HG03571 (cell line): ENCODE data around the gene HIVEP1.

Source experiments
- ATAC-seq: cut with Tn5 transposase; IDR thresholded peaks from one replicate; pipeline ENCODE4 v1.9.1; 2021; ENCODE audit not compliant: unreplicated experiment

HIVEP1 gene

GRCh38 chr6:11992086-11992485 is 20.0 kb upstream of the HIVEP1 start:
- ATAC-seq = no peak

- ATAC-seq = no peak
Measured at GRCh38 chr6:11994875-11995461, 17.1 kb upstream of the HIVEP1 start.

GRCh38 chr6:11996751-11997150 is 15.4 kb upstream of the HIVEP1 start:
- ATAC-seq = no peak

- no peak for ATAC-seq
Measured at GRCh38 chr6:11999246-11999645, 12.9 kb upstream of the HIVEP1 start.

- ATAC-seq = no peak
Measured at GRCh38 chr6:12000174-12000573, 11.9 kb upstream of the HIVEP1 start.

- ATAC-seq = no peak
Measured at GRCh38 chr6:12001004-12001705, 11.0 kb upstream of the HIVEP1 start.

DNA sequence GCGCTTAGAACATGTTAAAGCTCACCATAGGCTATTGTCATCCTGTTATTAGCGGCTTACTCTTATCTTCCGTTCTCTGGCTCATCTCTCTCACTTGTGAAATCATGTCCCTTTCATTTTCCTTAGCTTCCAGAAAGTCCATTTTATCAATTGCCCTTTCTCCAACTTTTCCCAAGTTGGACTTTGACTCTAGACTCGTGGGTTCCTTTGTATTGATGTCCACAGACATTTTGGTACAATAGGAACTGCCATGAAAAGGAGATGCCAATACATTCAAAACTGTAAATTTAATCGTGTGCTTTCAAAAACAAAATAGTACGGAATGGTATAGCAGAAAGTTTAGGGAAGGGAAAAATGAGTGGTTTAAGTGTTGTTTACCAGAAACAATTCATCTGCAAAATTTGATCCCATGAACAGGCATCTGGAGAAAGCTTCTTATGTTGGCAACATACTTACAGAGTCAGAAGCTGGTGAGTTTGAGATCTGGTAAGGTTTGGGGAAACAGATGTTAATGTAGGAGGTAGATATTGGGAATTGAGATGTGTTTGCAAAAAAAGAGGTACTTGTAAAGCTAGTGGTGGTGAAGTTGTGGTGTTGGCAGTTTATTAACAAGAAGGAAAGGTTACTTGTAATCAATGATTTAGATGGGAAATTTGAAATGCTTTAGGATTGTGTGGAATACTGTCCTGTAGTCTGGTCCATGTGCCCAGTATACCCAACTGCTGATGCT is 10.2 kb upstream of the HIVEP1 start:
- ATAC-seq = no peak

GRCh38 chr6:12007473-12007872 is 4.6 kb upstream of the HIVEP1 start:
- no peak for ATAC-seq

DNA sequence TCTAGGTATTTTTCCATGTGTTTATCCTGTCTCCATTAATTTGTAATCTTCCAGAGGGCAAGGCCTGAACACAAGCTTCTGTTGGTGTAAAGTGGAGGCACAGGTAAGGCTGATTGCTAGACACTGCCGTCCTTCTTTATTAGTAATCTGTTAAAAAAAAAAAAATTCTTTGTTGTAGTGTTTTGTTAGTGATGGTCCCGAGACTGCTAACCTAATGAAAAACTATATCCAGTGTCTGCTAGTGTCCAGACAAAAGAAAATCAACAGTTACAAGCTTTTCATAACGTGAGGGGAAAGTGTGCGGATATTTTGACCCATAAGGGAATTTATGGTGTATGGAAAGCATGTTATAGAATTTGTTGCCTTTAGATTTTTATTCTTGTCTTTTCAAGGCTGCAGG is 4.2 kb upstream of the HIVEP1 start:
- no peak for ATAC-seq

DNA sequence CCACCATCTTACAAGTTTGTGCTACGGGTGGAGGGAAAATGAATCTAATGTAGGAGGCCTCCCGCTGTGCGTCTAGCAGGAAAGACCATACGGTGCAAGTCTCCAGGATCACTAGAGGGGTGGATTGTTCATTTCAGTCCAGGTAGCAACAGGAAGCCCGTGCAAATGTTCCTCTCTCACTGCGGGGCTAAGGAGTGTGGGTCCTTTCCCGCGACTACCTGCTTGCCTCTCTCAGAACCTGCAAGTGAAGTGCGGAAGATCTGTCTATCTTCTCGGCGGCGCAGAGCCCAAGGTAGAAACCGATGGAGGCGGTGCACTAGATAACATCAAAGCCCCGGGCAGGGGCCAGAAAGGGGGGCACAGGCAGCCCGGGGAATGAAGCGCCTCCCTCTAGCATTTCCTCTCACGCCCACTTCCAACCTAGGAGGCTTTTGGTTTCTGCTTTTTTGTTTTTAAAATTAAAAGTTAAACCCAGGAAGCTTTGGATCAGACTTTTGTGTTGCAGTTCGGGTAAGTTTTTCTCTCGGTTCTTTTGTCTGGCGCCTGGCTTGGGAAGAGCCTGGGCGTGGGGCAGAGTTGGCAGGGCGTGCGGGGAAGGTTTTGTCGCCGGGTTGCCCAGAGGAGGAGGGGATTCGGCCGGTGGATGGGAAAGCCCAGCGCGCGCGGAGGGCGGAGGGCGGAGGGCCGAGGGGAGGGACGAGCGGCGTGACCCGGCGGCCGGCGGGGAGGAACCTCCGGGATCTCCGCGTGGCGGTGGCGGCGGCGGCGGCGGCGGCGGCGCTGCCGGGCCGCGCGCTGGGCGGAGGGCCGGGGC is 3.5 kb upstream of the HIVEP1 start:
- peak; percentile 31 for ATAC-seq

GRCh38 chr6:12009180-12009685 is 2.9 kb upstream of the HIVEP1 start:
- ATAC-seq = no peak

DNA sequence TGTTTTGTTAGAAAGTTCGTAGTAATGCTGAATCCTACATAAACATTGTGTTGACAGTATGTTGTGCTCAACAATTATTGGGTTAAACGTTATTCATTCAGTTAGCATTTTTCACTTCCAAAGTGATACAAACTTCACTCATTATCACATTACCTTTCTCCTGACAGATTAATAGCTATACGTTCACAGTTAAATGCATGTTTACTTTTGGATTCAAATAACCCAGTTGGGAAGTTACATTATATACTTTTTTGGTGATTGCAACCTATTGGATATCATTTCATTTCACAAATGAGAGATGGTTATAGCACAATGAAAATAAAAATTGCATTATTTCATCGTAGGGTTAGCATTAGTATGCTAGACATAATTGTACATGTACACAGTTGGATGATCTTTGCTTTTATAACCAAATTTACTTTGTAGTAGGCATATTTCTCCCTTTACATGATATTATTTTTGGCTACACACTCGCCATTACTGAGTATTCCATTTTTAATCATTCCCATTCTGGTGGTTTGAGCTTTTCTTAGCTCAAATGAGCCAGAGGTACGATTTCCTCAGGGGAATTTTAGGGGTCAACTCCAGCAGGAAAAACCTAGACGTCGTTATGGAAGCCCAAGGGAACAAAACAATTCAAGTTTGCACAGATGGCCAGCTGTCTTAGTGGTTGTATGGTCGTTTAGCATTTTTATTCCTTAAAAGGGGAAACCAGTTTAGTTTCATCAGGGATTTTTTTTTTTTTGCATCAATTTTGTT is 2.1 kb upstream of the HIVEP1 start:
- ATAC-seq = no peak

DNA sequence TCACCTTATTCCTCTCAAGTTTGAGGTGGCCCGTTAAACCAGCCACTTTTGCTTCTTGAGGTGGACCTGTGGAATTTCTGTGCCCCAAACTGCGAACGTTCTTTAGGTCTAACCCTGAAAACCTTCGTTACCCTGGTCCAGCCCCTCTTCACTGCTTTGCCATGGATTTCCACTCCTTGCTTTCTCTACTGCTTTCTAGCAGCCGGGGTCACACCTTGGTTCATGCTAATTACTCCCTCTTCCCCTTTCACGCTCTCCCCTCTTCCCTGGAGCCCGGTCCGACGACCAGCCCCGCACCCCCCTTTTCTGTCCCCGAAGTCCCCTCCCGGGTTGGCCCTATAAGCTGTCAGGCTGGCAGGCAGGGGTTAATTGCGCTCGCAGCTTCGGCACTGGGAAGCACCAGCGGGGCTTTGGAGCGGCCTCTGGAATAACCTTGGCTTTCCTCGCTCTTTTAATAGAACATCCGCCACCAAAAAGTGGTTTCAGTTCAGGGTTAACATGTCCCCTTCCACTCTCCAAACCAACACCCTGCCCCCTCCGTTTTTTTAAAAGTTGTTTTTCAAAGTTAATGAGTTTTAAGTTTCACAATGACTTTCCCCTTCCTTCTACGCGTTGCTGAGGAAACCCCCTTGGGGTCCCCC is 1.4 kb upstream of the HIVEP1 start:
- ATAC-seq = peak; percentile 23

- ATAC-seq = peak; percentile 56
Measured at GRCh38 chr6:12011276-12012037, 655 bp upstream of the HIVEP1 start.

GRCh38 chr6:12012558-12013306 is 620 bp downstream of the HIVEP1 start:
- ATAC-seq = no peak

- no peak for ATAC-seq
Measured at GRCh38 chr6:12013307-12013719, 1.2 kb downstream of the HIVEP1 start.

DNA sequence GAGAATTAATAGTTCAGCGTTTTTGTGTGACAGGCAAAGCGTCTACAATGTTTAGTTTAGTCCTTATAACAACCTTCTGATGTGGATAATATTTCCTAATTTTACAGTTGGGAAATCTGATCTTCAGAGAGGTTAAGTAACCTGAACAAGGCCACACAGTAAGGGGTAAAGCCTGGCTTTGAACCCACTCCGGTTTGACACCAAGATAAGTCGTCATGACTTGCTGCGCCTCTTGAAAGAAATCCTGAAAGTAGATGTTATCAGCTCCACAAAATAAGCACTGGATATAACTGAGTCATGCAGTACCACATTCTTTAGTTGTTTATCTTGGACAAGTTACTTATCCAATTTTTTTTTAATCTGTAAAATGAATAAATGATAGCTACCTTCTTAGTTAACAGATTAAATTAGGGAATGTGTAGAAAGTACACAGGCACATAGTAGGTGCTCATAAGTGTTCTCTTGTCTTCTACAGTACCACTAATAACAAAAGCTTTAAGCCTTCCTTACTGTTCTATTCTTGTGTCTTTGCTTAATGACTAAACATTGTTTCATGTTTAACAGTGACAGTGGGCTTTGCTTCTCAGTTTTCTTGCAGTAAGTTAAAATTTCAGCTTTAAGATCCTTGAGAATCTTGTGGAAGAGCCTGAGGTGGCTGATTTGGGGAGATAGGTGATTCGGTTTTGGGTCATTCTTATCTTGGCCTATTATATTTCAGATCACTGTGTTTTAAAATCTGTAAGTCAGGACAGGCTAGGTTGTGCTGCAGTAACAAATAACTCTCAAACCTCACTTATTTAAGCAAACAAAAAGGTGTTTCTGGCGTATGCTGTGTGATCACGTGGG is 2.1 kb downstream of the HIVEP1 start:
- ATAC-seq = no peak

DNA sequence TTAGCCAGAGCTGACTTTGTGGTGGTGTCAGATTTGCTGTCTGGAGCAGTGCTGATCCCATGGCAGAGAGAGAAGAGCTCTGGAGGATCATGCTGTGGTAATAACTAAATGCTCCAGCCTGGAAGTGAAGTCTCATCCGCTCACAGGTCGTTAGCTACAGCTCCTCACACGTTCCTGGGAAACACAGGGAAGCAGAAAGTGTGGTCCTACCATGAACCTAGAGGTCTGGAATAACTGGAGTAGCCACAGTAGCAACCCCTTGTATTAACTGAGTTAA is 2.7 kb downstream of the HIVEP1 start:
- ATAC-seq = no peak
